OCI-LY7 (cell line): ENCODE results near the gene SEMA6B.

Source experiments
- EZH2phosphoT487 ChIP-seq: fragments of 200-600 bp; sonication (generic); IDR thresholded peaks from 2 replicates; pipeline ENCODE4 v1.6.1; 2018; ENCODE audit warnings: low read depth, borderline replicate concordance, mild to moderate bottlenecking, mixed run types, antibody characterized with exemption, low read length, moderate library complexity, mixed read lengths
- TF ChIP-seq, protein P1 (sequence below): fragments of 200-600 bp; sonication (generic); conservative IDR thresholded peaks from 2 replicates; pipeline ENCODE4 v1.5.1; 2014; ENCODE audit warnings: mild to moderate bottlenecking, antibody characterized with exemption, low read length, moderate library complexity, mixed read lengths

DNA sequence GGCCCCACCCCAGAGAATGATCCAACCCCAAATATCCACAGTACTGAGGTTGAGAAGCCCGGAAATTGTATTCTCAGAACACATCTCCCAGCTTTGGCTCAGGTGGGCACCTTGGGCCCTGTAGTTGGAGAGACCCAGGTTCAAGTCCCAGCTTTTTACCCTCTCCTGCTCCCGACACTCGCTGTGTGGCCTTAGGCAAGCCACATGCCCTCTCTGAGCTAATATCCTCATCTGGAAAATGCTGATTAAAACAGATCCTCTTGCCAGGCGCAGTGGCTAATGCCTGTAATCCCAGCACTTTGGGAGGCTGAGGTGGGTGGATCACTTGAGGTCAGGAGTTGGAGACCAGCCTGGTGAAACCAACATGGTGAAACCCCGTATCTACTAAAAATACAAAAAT is 43.8 kb downstream of the SEMA6B start:
- TF ChIP-seq, protein P1, sequence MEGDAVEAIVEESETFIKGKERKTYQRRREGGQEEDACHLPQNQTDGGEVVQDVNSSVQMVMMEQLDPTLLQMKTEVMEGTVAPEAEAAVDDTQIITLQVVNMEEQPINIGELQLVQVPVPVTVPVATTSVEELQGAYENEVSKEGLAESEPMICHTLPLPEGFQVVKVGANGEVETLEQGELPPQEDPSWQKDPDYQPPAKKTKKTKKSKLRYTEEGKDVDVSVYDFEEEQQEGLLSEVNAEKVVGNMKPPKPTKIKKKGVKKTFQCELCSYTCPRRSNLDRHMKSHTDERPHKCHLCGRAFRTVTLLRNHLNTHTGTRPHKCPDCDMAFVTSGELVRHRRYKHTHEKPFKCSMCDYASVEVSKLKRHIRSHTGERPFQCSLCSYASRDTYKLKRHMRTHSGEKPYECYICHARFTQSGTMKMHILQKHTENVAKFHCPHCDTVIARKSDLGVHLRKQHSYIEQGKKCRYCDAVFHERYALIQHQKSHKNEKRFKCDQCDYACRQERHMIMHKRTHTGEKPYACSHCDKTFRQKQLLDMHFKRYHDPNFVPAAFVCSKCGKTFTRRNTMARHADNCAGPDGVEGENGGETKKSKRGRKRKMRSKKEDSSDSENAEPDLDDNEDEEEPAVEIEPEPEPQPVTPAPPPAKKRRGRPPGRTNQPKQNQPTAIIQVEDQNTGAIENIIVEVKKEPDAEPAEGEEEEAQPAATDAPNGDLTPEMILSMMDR = no peak
- TF ChIP-seq EZH2phosphoT487 = no peak
